Ishikawa (cell line): ENCODE measurements around the gene GRM7.

Experiments used
- CEBPB ChIP-seq: IDR thresholded peaks from 2 replicates; pipeline ENCODE4 v1.6.1; 2012
- FOXM1 ChIP-seq: IDR thresholded peaks from 2 replicates; pipeline ENCODE4 v1.6.1; 2012; ENCODE audit warnings: low read depth, borderline replicate concordance
- MAX ChIP-seq: IDR thresholded peaks from 2 replicates; pipeline ENCODE4 v1.6.1; 2012
- USF1 ChIP-seq: IDR thresholded peaks from 2 replicates; pipeline ENCODE4 v1.6.1; 2012
- YY1 ChIP-seq: IDR thresholded peaks from 2 replicates; pipeline ENCODE4 v1.6.1; 2012; ENCODE audit warnings: low read depth

GRCh38 chr3:7381741-7382140 is 520.8 kb downstream of the GRM7 start:
- no peak for TF ChIP-seq MAX
- TF ChIP-seq CEBPB = no peak
- no peak for TF ChIP-seq YY1
- TF ChIP-seq USF1 = no peak
- TF ChIP-seq FOXM1 = no peak
